SU-DHL-6 (cell line): ENCODE results near the gene GET4.

Source experiments
- H2AFZ ChIP-seq: fragments of 200-600 bp; sonication (generic); 2 replicates; pipeline ENCODE4 v1.6.1; 2014; ENCODE audit warnings: low read depth, mild to moderate bottlenecking, moderate library complexity, mixed read lengths, antibody characterized with exemption, low read length; ENCODE audit not compliant: severe bottlenecking
- H3F3A ChIP-seq: fragments of 200-600 bp; shearing (Covaris generic); 2 replicates; pipeline ENCODE4 v1.6.0; 2016; ENCODE audit warnings: antibody characterized with exemption, mild to moderate bottlenecking; ENCODE audit not compliant: insufficient read depth
- H3K27ac ChIP-seq: fragments of 200-600 bp; sonication (generic); 2 replicates; pipeline ENCODE4 v1.5.1; 2016; ENCODE audit warnings: low read depth, mild to moderate bottlenecking, low read length, moderate library complexity, mixed read lengths
- H3K27me3 ChIP-seq: fragments of 200-600 bp; sonication (generic), shearing (Covaris generic); 2 replicates; pipeline ENCODE4 v1.6.0; 2014; ENCODE audit warnings: mild to moderate bottlenecking, low read length
- H3K36me3 ChIP-seq: fragments of 200-600 bp; sonication (generic); 2 replicates; pipeline ENCODE4 v1.6.1; 2014; ENCODE audit warnings: mild to moderate bottlenecking, low read length, mixed read lengths
- H3K4me2 ChIP-seq: fragments of 300-600, 200-600 bp; shearing (Covaris generic), sonication (generic); 2 replicates; pipeline ENCODE4 v1.6.0; 2014; ENCODE audit warnings: low read length, low read depth, mild to moderate bottlenecking; ENCODE audit not compliant: poor library complexity, severe bottlenecking
- H3K4me3 ChIP-seq: fragments of 200-600 bp; sonication (generic); 2 replicates; pipeline ENCODE4 v1.5.1; 2014; ENCODE audit warnings: antibody characterized with exemption, low read length, mild to moderate bottlenecking, mixed read lengths; ENCODE audit not compliant: insufficient read depth, poor library complexity, severe bottlenecking
- H3K79me2 ChIP-seq: fragments of 200-600 bp; sonication (generic); 2 replicates; pipeline ENCODE4 v1.6.1; 2014; ENCODE audit warnings: mild to moderate bottlenecking, low read length, moderate library complexity; ENCODE audit not compliant: insufficient read depth
- H3K9ac ChIP-seq: fragments of 200-600 bp; sonication (generic); 2 replicates; pipeline ENCODE4 v1.7.0; 2014; ENCODE audit warnings: mild to moderate bottlenecking, low read length
- H3K9me2 ChIP-seq: fragments of 200-600 bp; sonication (generic); replicated peaks from 2 replicates; pipeline ENCODE4 v1.6.1; 2014; ENCODE audit warnings: low read length; ENCODE audit not compliant: insufficient read depth
- H3K9me3 ChIP-seq: fragments of 200-600 bp; sonication (generic); 2 replicates; pipeline ENCODE4 v1.6.1; 2014; ENCODE audit warnings: low read length, mixed read lengths; ENCODE audit not compliant: insufficient read depth
- H4K20me1 ChIP-seq: fragments of 200-600 bp; sonication (generic); 2 replicates; pipeline ENCODE4 v1.6.1; 2014; ENCODE audit warnings: low read depth, mild to moderate bottlenecking, antibody characterized with exemption, low read length, moderate library complexity, mixed read lengths
- EZH2phosphoT487 ChIP-seq: fragments of 200-600 bp; sonication (generic), shearing (Covaris generic); conservative IDR thresholded peaks from 2 replicates; pipeline ENCODE4 v1.6.1; 2018; ENCODE audit warnings: mild to moderate bottlenecking, antibody characterized with exemption, low read length, moderate library complexity, mixed read lengths
- TF ChIP-seq, protein P1 (sequence below): fragments of 200-600 bp; sonication (generic); IDR thresholded peaks from one replicate; pipeline ENCODE4 v1.5.1; 2017; ENCODE audit warnings: antibody characterized with exemption, mild to moderate bottlenecking, low read length, moderate library complexity; ENCODE audit not compliant: insufficient read depth, poor library complexity, severe bottlenecking

GET4 gene

DNA sequence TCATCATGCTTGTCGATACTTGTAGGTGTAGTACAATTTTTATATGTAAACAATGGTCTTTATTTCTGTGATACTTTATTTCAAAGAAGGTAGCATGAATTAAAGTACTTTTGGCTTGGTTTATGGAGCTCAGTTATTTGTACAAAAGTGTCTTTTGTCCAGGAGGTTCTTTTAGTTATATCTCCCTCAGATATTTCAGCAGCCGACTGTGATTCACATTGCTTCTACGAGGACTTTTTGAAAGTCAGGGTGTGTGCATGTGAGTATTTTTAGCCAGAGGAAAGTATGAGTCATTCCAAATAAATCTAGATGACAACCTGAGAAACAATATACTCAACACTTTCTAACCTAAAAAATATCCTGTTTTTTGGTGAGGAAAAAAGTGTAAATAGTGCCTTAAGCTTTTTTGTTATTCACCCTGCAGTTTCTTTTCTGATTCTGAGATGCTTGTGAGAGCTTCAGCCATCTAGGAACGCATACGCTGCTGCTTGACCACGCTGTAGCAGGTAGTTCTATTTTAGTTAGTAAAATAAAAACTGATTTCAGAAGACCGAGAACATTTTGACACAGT is 44.7 kb upstream of the GET4 start:
- H3K9me3 ChIP-seq = no peaks in the 10 kb centered on the region
- no peak for TF ChIP-seq EZH2phosphoT487
- TF ChIP-seq, protein P1, sequence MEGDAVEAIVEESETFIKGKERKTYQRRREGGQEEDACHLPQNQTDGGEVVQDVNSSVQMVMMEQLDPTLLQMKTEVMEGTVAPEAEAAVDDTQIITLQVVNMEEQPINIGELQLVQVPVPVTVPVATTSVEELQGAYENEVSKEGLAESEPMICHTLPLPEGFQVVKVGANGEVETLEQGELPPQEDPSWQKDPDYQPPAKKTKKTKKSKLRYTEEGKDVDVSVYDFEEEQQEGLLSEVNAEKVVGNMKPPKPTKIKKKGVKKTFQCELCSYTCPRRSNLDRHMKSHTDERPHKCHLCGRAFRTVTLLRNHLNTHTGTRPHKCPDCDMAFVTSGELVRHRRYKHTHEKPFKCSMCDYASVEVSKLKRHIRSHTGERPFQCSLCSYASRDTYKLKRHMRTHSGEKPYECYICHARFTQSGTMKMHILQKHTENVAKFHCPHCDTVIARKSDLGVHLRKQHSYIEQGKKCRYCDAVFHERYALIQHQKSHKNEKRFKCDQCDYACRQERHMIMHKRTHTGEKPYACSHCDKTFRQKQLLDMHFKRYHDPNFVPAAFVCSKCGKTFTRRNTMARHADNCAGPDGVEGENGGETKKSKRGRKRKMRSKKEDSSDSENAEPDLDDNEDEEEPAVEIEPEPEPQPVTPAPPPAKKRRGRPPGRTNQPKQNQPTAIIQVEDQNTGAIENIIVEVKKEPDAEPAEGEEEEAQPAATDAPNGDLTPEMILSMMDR = no peak
- H3K4me3 ChIP-seq = no peak overlapping the region
- peaks cover 60% of the 10 kb centered on the region for H3K79me2 ChIP-seq
- no peak overlapping the region for H2AFZ ChIP-seq
- H3K36me3 ChIP-seq = no peaks in the 10 kb centered on the region
- no peaks in the 10 kb centered on the region for H3K9me2 ChIP-seq
- H3K27ac ChIP-seq = no peak overlapping the region
- H3K9ac ChIP-seq = no peak overlapping the region
- H3K4me2 ChIP-seq = peak overlapping the region; percentile 3
- peaks cover 3% of the 10 kb centered on the region for H4K20me1 ChIP-seq
- H3K27me3 ChIP-seq = no peaks in the 10 kb centered on the region
- no peaks in the 10 kb centered on the region for H3F3A ChIP-seq

DNA sequence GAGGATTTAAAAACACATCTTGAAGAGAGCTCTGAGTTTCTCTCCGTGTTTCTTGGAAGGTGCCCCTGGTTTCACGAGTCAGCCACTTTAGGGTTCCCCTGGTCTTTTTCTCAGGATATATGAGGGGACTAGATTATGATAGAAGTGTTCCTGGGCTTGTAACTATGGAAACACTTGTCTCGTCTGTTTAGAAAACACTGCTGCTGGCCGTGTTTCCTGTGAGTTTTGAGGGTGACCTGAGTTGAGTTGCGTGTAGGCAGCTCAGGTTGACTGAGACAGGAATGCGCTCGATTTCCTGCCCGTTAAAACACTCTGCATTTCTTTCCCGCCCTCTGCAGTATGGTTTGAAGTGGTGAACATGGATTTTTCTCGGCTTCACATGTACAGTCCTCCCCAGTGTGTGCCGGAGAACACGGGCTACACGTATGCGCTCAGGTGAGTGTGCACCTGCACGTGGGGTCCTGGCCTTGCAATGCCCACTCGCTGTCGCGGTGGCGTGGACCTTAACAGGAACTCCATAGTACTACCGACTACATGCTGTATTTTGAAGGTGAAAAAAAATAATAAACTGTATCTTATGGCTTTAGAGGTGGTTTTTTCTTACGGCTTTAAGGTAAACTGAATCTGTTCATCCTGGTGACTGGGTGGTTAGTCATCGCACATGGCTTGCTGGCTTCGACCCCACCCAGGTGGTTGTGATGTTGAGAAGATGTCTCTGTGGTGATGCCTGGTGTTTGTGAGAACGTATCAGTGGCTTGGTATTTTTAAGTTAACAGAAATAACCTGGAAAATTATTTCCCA is 44.0 kb upstream of the GET4 start, which contains the start of gene SUN1:
Gene SUN1 (plus strand): TSS at position 310 of the 801 bp plus-strand sequence. CDS start 49 bp downstream, at position 359.
- H4K20me1 ChIP-seq = peaks cover 3% of the 10 kb centered on the region
- H3F3A ChIP-seq = no peaks in the 10 kb centered on the region
- peak within 1 kb of the TSS; percentile 3 for H3K4me2 ChIP-seq
- no peak within 1 kb of the TSS for H3K27ac ChIP-seq
- no peaks in the 10 kb centered on the region for H3K9me2 ChIP-seq
- TF ChIP-seq, protein P1 = no peak
- no peak for TF ChIP-seq EZH2phosphoT487
- H3K4me3 ChIP-seq = no peak within 1 kb of the TSS
- H3K9me3 ChIP-seq = no peaks in the 10 kb centered on the region
- H3K9ac ChIP-seq = no peak within 1 kb of the TSS
- H2AFZ ChIP-seq = no peak within 1 kb of the TSS
- peaks cover 53% of the 10 kb centered on the region for H3K79me2 ChIP-seq
- no peaks in the 10 kb centered on the region for H3K27me3 ChIP-seq
- H3K36me3 ChIP-seq = no peaks in the 10 kb centered on the region

DNA sequence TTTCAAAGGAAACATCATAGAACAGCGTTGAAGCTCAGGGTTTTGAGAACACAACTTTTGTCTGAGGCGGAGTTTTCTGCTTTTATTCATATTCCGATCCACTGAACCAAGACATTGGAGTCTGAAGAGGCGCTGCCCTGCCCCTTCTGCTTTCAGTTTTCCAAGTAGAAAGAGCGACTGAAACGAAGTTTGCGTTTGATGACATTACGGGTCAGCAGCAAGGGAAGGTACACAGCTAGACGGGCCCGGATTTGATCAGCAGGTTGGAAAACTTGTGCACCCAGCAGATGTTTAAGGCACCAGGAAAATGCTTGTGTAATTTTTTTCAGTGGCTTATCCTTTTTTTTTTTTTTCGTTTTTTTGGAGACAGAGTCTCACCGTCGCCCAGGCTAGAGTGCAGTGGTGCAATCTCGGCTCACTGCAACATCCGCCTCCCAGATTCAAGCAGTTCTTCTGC is 43.4 kb upstream of the GET4 start:
- H3K36me3 ChIP-seq = no peaks in the 10 kb centered on the region
- H3K9me2 ChIP-seq = no peaks in the 10 kb centered on the region
- no peak overlapping the region for H2AFZ ChIP-seq
- H3K9ac ChIP-seq = no peak overlapping the region
- no peak overlapping the region for H3K4me2 ChIP-seq
- no peak overlapping the region for H3K27ac ChIP-seq
- no peaks in the 10 kb centered on the region for H3F3A ChIP-seq
- H3K79me2 ChIP-seq = peaks cover 52% of the 10 kb centered on the region
- no peaks in the 10 kb centered on the region for H3K27me3 ChIP-seq
- no peaks in the 10 kb centered on the region for H3K9me3 ChIP-seq
- no peak overlapping the region for H3K4me3 ChIP-seq
- TF ChIP-seq, protein P1 = no peak
- no peak for TF ChIP-seq EZH2phosphoT487
- peaks cover 3% of the 10 kb centered on the region for H4K20me1 ChIP-seq
